BLaER1 (cell line): ENCODE results near the gene SPC25.

Experiments
- H3K27ac ChIP-seq: shearing (Covaris generic); formaldehyde crosslinking; 2 replicates; pipeline ENCODE4 v1.8.1; 2022
- H3K27me3 ChIP-seq: shearing (Covaris generic); formaldehyde crosslinking; 2 replicates; pipeline ENCODE4 v1.8.1; 2022
- H3K36me3 ChIP-seq: shearing (Covaris generic); formaldehyde crosslinking; 2 replicates; pipeline ENCODE4 v1.8.1; 2022
- H3K4me1 ChIP-seq: shearing (Covaris generic); formaldehyde crosslinking; 2 replicates; pipeline ENCODE4 v1.8.1; 2022
- H3K4me2 ChIP-seq: shearing (Covaris generic); formaldehyde crosslinking; 2 replicates; pipeline ENCODE4 v1.8.1; 2022
- H3K4me3 ChIP-seq: shearing (Covaris generic); formaldehyde crosslinking; 2 replicates; pipeline ENCODE4 v1.8.1; 2022
- H3K9ac ChIP-seq: shearing (Covaris generic); formaldehyde crosslinking; 2 replicates; pipeline ENCODE4 v1.8.1; 2022
- H3K9me3 ChIP-seq: shearing (Covaris generic); formaldehyde crosslinking; 2 replicates; pipeline ENCODE4 v1.8.1; 2022
- H4K20me1 ChIP-seq: shearing (Covaris generic); formaldehyde crosslinking; 2 replicates; pipeline ENCODE4 v1.8.1; 2022
- Cebpa-rat ChIP-seq: shearing (Covaris generic); IDR thresholded peaks from 2 replicates; pipeline ENCODE4 v1.8.1; 2022

The SPC25 gene

GRCh38 chr2:168849610-168850009, 40.6 kb downstream of the SPC25 start:
- Histone ChIP-seq H4K20me1 (no peaks in the 10 kb centered on the region), H3K9me3 (no peaks in the 10 kb centered on the region), H3K27ac (no peak overlapping the region), H3K27me3 (no peaks in the 10 kb centered on the region), H3K4me2 (no peak overlapping the region), H3K9ac (no peak overlapping the region), H3K36me3 (peaks cover 22% of the 10 kb centered on the region), H3K4me1 (no peaks in the 10 kb centered on the region), H3K4me3 (no peak overlapping the region)
- no peak for TF ChIP-seq Cebpa-rat

GRCh38 chr2:168848225-168848624, 42.0 kb downstream of the SPC25 start:
- Histone ChIP-seq H3K4me2 (no peak overlapping the region), H3K9me3 (no peaks in the 10 kb centered on the region), H3K4me3 (no peak overlapping the region), H3K4me1 (no peaks in the 10 kb centered on the region), H3K27ac (no peak overlapping the region), H3K27me3 (no peaks in the 10 kb centered on the region), H3K9ac (no peak overlapping the region), H4K20me1 (no peaks in the 10 kb centered on the region), H3K36me3 (peaks cover 19% of the 10 kb centered on the region)
- TF ChIP-seq Cebpa-rat = no peak

GRCh38 chr2:168843253-168843652, 47.0 kb downstream of the SPC25 start:
- Histone ChIP-seq H3K9ac (no peak overlapping the region), H3K4me2 (no peak overlapping the region), H3K4me1 (no peaks in the 10 kb centered on the region), H3K27me3 (no peaks in the 10 kb centered on the region), H3K9me3 (no peaks in the 10 kb centered on the region), H3K27ac (no peak overlapping the region), H3K36me3 (no peaks in the 10 kb centered on the region), H4K20me1 (no peaks in the 10 kb centered on the region), H3K4me3 (no peak overlapping the region)
- TF ChIP-seq Cebpa-rat = no peak

GRCh38 chr2:168841445-168841844, 48.8 kb downstream of the SPC25 start:
- Histone ChIP-seq H4K20me1 (no peaks in the 10 kb centered on the region), H3K27me3 (no peaks in the 10 kb centered on the region), H3K9ac (no peak overlapping the region), H3K36me3 (no peaks in the 10 kb centered on the region), H3K27ac (no peak overlapping the region), H3K9me3 (no peaks in the 10 kb centered on the region), H3K4me2 (no peak overlapping the region), H3K4me1 (no peaks in the 10 kb centered on the region), H3K4me3 (no peak overlapping the region)
- no peak for TF ChIP-seq Cebpa-rat

- H3K4me3 ChIP-seq = no peak overlapping the region
- no peaks in the 10 kb centered on the region for H4K20me1 ChIP-seq
- H3K36me3 ChIP-seq = no peaks in the 10 kb centered on the region
- no peaks in the 10 kb centered on the region for H3K27me3 ChIP-seq
- no peaks in the 10 kb centered on the region for H3K9me3 ChIP-seq
- H3K27ac ChIP-seq = no peak overlapping the region
- no peak for TF ChIP-seq Cebpa-rat
- H3K4me1 ChIP-seq = no peaks in the 10 kb centered on the region
- H3K4me2 ChIP-seq = no peak overlapping the region
- no peak overlapping the region for H3K9ac ChIP-seq
Observed at GRCh38 chr2:168835969-168836368, 54.3 kb downstream of the SPC25 start.

DNA sequence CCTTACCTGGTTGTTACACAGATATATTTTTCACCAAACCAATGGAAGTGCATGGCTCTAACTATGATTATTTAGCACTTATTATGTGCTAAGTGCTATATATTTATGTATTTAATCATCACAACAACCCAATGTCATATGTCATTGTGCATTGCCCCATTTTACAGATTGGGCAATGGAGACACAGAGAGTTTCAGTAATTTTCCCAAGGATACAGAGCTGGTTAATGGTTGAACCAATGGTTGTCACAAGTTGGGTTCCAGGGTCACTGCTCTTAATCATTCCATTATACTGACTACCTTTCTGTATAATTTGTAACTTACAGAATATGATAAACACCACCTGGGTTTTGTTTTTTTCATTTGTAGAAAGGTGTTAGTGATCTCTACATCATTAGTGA, 58.6 kb downstream of the SPC25 start:
- Histone ChIP-seq H3K4me1 (no peaks in the 10 kb centered on the region), H3K4me3 (no peak overlapping the region), H3K9me3 (no peaks in the 10 kb centered on the region), H3K9ac (no peak overlapping the region), H3K27me3 (no peaks in the 10 kb centered on the region), H3K36me3 (no peaks in the 10 kb centered on the region), H3K4me2 (no peak overlapping the region), H3K27ac (no peak overlapping the region), H4K20me1 (no peaks in the 10 kb centered on the region)
- TF ChIP-seq Cebpa-rat = no peak

DNA sequence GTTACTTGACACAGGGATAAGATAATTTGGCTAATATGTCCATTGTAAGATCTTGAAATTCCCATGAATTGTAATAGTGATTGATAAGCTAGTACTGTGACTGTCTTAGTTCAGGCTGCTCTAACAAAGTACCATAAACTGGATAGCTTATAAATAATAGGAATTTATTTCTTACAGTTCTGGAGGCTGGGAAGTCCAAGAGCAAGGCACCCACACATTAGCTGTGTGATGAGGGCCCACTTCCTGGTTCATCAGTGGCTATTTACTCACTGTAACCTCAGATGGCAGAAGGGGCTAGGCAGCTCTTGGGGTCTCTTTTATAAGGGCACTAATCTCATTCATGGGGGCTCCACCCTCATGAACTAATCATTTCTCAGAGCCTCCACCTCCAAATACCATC, 59.3 kb downstream of the SPC25 start:
- Histone ChIP-seq H3K9me3 (no peaks in the 10 kb centered on the region), H4K20me1 (no peaks in the 10 kb centered on the region), H3K9ac (no peak overlapping the region), H3K4me3 (no peak overlapping the region), H3K36me3 (no peaks in the 10 kb centered on the region), H3K4me2 (no peak overlapping the region), H3K27me3 (no peaks in the 10 kb centered on the region), H3K4me1 (no peaks in the 10 kb centered on the region), H3K27ac (no peak overlapping the region)
- TF ChIP-seq Cebpa-rat = no peak

DNA sequence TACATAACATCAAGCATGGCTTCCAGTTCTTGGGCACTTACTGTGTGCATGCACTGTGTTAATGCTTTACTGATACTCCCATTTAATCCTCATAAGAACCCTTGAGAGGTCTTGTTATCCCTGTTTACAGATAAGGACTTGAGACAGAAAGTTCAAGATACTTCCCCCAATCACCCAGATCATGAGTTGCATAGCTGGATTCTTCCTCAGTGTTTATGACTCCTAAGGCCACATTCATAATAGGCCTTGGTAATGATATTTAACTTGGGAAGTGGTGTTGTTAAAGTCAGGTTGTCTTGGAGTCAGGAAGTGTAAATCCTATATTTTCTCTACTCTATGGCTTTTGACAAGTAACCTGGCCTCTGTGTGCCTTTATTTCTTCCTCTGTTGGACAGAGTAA, 65.1 kb downstream of the SPC25 start:
- Histone ChIP-seq H3K27ac (no peak overlapping the region), H3K27me3 (no peaks in the 10 kb centered on the region), H3K4me1 (no peaks in the 10 kb centered on the region), H3K9ac (no peak overlapping the region), H3K4me3 (no peak overlapping the region), H4K20me1 (no peaks in the 10 kb centered on the region), H3K36me3 (no peaks in the 10 kb centered on the region), H3K9me3 (no peaks in the 10 kb centered on the region), H3K4me2 (no peak overlapping the region)
- TF ChIP-seq Cebpa-rat = no peak

- no peaks in the 10 kb centered on the region for H3K36me3 ChIP-seq
- TF ChIP-seq Cebpa-rat = no peak
- no peak overlapping the region for H3K27ac ChIP-seq
- H3K27me3 ChIP-seq = no peaks in the 10 kb centered on the region
- no peak overlapping the region for H3K4me2 ChIP-seq
- H3K4me1 ChIP-seq = peaks cover 6% of the 10 kb centered on the region
- no peaks in the 10 kb centered on the region for H4K20me1 ChIP-seq
- no peak overlapping the region for H3K4me3 ChIP-seq
- no peaks in the 10 kb centered on the region for H3K9me3 ChIP-seq
- H3K9ac ChIP-seq = no peak overlapping the region
Observed at GRCh38 chr2:168821992-168822391, 68.2 kb downstream of the SPC25 start.

DNA sequence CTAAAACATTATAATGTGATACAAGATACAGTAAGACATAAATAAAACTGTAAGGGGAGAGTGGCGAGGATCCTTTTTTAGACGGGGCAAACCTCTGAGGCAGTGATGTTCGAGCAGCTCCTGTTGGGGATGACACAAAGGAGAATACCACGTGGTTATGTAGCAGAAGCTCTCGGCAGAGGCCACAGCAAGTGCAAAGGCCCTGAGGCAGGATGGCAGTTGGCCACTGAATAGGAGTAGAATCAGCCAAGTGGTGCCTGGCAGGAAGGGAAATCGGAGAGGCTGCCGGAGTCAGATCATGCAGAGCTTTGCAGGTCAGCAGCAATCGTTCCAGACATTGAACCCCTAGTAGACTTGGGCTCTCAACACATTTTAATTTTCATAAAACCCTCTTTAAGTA, 68.7 kb downstream of the SPC25 start:
- Histone ChIP-seq H3K36me3 (no peaks in the 10 kb centered on the region), H3K4me3 (no peak overlapping the region), H3K9me3 (no peaks in the 10 kb centered on the region), H3K4me1 (peaks cover 6% of the 10 kb centered on the region), H3K27ac (no peak overlapping the region), H3K4me2 (no peak overlapping the region), H4K20me1 (no peaks in the 10 kb centered on the region), H3K27me3 (no peaks in the 10 kb centered on the region), H3K9ac (no peak overlapping the region)
- no peak for TF ChIP-seq Cebpa-rat
